ENCODE measurements around the gene CNTLN.
"Not testable (repeated sequence)": the region's sequence is repeated elsewhere in the genome, so short reads cannot be mapped to it uniquely, and the experiment has no call there.

CNTLN gene

DNA sequence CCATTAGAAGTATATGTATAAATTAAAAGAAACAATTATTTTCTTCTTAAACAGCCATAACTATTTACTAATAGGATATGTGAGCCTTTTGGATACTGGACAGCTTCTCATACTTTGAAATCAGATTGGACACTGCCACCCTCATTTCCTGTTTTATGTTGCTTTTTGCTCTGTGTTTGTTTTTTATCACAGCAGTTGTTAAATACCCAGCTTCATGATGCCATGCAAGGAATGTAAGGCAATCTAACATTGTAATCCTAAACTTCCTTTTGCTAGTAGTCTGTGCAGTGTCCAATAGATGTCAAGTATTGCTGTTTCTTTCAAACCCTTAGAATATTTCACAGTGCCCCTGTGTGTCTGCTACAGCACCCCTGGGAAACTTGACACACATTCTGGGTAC is 56.2 kb downstream of the CNTLN start:
- DNase-seq (ENCODE audit: low spot score), result no peak

DNA sequence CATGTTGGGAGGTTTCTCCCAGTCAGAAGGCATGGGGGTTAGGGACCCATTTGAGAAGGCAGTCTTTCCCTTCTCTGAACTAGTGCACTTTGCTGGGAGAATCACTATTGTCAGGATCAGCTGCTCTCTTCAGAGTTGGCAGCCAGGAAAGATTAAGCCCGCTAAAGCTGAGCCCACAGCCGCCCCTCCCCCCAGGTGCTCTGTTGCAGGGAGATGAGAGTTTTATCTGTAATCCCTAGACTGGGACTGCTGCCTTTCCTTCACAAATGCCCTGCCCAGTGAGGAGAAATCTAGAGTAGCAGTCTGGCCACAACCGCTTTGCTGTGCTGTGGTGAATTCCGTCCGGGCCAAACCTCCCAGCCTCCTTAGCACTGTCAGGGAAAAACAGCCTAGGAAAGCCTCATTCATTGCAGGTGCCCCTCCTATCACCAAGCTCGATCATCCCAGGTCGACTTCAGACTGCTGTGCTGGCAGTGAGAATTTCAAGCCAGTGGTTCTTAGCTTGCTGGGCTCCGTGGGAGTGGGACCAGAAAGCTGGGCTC is 69.8 kb downstream of the CNTLN start:
- DNase-seq (ENCODE audit: low spot score), result no peak

DNA sequence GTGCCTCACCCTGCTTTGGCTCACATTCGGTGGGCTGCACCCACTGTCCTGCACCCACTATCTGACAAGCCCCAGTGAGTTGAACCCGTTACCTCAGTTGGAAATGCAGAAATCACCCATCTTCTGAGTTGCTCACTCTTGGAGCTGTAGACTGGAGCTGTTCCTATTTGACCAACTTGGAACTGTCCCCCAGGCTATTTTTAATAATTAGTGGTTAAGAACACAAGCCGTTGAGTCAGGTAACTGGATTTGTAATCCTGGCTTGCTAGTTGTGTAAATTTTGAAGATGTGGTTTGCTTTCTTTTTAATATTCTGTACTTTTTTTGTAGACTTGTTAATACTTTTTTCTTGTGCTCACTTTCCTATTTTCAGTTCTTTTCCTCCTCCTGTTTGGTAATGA is 81.2 kb downstream of the CNTLN start:
- no peak for DNase-seq (ENCODE audit: low spot score)

DNA sequence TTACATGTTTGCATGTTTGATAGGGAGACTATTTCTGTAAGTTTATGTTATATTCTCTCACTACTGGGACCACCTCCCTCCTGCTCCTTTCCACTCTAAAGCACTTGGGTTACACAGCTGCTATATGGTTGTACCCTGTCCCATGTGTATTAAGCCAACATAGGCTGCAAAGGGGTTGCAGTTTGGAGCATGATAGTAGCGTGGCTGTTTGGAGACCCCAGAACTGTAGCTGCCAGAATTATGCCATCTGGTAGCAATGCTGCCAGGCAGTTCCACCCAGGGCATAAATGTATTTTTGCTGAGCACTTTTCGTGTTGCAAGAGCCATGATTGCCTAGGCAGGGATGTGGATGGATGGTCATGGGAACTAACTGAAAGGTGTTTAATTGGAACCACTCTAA is 81.8 kb downstream of the CNTLN start:
- DNase-seq (ENCODE audit: low spot score), result no peak

DNA sequence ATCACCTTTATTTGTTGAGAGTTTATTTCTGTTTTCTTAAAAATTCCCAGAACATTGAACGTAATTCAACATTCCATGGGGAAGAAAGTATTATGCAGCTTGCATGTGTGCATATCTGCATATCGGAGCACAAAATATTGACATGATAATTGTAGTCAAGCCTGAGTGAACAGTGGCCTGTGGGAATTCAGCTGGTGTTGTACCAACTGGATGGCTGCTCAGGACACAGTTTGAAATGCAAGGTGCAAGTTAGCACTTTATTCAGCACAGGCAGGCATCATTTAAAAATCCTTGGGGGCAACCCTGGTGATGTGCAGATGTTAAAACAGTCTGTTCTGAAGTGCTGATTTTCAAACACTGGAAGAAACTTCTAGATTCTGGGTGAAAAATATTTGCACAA is 82.4 kb downstream of the CNTLN start:
- no peak for DNase-seq (ENCODE audit: low spot score)

DNA sequence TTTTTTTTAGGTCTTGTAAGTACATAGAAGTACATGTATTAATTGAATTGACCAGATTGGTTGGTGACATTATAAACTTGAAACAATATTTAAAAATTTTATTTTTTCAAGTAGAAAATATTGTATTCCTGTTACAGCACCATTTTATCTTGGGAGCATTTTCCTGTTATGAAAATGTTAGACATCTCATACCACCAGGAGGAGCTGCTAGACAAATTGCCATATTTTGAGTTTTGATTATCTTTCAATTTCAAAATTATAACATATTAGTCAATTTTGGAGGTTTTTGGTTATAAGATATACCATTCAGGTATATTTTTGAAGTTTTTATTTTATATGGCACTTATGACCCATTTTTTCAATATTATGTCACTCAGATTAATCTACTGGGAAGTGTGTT is 84.4 kb downstream of the CNTLN start:
- DNase-seq (ENCODE audit: low spot score), result no peak

DNA sequence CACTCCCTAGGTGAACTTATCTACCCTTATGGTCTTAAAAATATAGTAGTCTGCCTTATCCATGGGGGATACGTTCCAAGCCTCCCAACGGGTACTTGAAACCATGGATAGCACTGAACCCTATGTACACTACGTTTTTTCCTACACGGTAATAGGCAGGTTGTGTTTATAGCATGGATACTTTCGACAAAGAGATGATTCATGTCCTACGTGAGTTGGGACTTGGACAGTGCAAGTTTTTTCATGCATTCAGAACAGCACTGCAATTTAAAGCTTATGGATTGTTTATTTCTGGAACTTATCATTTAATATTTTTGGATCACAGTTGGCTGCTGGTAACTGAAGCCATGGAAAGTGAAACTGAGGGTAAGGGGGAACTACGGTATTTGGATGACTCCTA is 88.1 kb downstream of the CNTLN start:
- no peak for DNase-seq (ENCODE audit: low spot score)

DNA sequence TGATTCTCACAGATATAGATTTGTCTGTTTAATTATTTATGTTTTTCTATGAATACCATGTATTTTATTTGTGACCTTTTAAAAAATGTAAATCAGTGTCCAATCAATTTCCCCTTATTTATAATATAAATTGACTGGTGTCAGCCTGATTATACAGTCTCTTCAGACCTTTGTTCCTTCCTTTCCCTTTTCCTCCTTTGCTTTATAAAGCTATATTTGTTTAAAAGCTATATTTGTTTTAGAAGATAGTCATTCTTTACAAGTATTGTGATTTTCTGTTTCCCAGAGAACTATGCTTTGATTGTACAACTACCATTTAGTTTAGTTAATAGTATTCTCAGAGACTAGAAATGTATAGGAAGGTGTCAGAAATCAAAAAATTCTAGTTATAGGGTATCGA is 90.6 kb downstream of the CNTLN start:
- DNase-seq (ENCODE audit: low spot score), result no peak

DNA sequence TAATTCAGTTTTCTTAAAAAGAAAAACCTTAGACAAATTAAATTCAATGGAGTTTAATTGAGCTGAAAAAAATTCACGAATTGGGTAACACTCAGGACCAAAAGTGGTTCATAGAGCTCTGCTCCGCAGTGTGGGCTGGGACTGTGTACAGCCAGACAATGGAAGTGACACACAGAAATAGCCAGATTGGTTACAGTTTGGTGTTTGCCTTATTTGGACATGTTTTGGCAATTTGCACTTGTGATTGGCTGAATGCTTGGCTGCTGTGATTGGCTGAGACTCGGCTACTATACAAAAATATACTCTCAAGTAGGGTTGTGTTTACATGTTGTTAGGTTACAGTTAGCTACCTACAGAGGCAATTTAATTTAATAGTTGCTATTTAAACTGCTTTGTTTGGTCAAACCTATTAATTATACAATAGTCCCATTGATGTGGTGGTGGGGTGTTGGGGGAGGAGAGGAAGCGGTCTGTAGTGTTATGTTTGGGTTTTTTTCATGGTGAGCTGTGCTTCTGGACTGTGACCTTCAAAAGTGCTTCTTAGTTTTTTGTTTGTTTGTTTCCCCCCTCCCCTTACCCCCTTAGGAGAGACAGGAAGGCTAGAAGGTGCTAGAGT is 95.2 kb downstream of the CNTLN start:
- DNase-seq (ENCODE audit: low spot score), result no peak

DNA sequence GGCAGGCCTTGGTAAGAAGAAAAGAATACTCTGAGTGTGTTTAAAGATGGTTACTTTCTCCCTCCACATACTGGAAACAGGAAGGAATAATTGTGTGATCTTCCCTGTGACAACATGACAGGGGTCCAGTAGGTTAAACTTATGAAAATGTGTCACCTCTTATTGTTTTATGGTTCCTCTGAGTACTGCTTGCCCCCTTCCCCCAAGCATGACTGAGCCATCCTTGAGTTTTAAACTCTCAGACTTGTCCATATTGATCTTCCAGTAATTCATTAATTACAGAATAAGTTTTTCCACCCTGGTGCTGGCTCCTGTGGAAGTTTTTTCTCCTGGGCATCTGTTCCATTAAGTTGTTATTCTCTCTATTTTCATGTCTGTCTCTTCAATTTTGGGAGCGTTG is 95.8 kb downstream of the CNTLN start:
- DNase-seq (ENCODE audit: low spot score), result no peak

DNA sequence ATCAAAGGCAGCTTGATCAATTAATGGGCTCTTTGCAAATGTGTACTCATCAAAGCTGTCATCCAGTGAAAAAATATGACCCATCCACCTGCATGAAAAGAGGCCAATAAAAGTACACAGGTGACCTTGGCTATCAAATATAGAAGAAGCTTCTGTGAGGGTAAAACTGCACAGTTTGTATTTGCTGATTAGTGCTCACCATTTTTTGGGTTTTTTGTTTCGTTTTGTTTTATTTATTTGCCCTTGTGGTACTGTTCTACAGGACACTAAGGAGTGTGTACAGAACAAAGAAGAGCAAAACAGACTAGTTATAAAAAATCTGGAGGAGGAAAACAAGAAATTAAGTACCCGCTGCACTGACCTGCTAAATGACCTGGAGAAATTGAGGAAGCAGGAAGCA is 101.3 kb downstream of the CNTLN start:
- no peak for DNase-seq (ENCODE audit: low spot score)

DNA sequence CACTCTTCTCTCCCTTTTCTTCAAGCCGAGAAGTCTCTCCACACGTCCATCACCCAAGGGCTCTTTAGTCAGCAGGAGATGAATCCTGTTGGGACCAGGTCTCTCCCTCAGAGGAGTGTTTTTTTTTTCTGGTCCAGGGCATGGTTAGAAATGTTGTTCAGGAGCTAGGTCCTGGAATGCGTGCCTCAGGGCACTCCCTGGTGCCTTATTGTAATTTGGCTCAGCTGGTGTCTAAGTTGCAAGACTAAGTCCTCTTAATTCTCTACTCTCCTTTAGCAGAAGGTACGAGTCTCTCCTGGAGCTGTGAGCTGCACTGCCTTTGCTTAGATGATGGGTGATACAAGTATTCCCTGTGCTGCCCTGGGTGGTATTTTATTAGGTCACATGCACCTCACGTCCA is 111.9 kb downstream of the CNTLN start:
- DNase-seq (ENCODE audit: low spot score), result no peak

DNA sequence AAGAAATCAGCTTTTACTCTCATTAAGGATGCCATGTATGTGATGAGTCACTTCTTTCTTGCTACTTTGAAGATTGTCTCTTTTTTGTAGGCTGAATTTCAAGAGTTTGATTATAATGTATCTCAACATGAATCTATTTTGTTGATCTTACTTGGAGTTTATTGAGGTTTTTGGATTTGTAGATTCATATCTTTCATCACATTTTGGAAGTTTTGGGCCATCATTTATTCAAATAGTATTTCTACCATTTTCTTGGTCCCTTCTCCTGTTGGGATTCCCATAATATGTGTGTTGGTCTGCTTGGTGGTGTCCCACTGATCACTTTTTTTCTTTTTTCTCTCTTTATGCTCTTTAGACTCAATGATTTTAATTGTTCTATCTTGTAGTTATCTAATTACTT is 116.3 kb downstream of the CNTLN start:
- DNase-seq (ENCODE audit: low spot score), result no peak

DNA sequence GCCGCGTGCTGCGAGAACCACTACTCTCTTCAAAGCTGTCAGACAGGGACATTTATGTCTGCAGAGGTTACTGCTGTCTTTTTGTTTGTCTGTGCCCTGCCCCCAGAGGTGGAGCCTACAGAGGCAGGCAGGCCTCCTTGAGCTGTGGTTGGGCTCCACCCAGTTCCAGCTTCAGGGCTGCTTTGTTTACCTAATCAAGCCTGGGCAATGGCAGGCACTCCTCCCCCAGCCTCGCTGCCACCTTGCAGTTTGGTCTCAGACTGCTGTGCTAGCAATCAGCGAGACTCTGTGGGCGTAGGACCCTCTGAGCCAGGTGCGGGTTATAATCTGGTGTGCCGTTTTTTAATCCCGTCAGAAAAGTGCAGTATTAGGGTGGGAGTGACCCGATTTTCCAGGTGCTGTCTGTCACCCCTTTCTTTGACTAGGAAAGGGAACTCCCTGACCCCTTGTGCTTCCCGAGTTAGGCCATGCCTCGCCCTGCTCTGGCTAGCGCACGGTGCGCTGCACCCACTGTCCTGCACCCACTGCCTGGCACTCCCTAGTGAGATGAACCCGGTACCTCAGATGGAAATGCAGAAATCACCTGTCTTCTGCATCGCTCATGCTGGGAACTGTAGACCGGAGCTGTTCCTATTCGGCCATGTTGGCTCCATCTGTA is 133.8 kb downstream of the CNTLN start:
- DNase-seq (ENCODE audit: low spot score), result not testable (repeated sequence)

DNA sequence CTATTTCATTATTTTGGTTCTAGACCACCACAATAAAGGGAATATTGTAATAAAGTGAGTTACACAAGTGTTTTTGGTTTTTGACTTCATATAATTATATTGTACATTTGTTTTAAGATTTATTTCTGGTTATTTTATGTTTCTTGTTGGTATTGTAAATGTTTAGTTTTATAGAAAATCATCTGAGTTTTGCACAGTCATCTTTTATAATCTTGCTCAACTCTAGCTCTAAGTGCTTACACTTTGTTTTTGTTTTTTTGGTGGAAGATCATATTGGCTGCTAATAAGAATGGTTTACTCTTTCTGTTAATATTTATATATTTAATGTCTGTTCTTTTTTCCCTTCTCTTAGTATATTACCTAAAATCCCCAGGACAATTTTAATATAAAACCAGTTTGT is 135.0 kb downstream of the CNTLN start:
- DNase-seq (ENCODE audit: low spot score), result no peak

DNA sequence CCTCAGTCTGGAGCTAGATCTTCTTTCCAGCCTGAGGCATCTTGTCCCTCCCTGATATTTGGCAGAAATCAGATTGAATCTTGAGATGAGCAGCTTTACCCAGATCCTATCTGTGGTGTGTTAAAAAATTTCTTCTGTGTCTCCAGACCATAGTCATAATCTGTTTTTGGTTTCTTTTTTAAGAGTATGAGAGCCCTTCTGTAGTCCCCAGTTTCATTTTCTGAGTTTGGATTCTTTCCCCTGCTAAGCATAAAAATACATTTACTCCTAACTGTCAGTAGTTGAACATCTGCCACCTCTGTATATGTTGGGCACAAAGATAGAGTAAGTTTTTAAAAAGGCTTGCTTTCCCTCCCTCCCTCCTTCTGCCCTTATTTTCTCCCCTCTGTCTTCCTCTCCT is 137.7 kb downstream of the CNTLN start:
- no peak for DNase-seq (ENCODE audit: low spot score)

DNA sequence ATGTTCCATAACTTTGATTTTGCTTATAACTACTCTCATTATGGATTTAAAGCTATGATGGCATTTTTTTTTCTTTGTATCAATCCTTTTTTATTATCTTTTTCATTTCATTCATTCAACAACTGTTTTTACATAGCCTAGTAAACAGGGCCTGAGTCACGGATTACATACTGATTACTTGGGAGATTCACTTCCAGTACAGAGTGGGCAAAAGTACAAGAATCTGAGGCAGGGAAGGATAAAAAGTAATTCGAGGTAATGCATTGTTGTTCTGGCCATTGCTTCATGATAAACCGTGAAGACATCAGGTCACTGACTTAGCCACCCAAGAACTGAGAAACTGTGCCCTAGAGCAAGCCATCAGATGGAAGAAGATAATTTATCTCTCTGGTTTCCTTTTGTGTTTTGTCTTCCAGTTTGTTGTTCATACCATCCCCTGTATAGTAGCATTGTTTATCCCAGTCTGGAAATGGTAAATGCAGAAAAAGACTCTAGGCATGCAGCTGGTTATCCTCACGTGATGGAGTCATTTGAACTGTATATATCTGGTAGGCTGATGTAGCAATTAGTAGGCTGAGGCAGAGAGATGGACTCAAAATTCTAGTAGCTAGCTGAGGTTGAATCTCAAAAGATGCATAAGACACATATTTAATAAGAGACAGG is 145.6 kb downstream of the CNTLN start:
- no peak for DNase-seq (ENCODE audit: low spot score)

DNA sequence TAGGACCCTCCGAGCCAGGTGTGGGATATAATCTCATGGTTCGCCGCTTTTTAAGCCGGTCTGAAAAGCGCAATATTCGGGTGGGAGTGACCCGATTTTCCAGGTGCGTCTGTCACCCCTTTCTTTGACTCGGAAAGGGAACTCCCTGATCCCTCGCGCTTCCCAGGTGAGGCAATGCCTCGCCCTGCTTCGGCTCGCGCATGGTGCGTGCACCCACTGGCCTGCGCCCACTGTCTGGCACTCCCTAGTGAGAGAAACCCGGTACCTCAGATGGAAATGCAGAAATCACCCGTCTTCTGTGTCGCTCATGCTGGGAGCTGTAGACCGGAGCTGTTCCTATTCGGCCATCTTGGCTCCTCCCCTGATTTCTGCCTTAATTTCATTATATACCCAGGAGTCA is 155.8 kb downstream of the CNTLN start:
- not testable (repeated sequence) for DNase-seq (ENCODE audit: low spot score)

DNA sequence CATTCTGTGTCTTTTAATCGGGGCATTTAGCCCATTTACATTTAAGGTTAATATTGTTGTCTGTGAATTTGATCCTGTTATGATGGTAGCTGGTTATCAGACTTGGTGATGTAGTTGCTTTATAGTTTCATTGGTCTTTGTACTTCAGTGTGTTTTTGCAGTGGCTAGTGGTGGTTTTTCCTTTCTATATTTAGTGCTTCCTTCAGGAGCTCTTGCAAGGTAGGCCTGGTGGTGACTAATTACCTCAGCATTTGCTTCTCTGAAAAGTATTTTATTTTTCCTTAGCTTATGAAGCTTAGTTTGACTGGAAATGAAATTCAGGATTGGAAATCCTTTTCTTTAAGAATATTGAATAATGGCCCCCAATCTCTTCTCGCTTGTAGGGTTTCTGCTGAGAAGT is 156.9 kb downstream of the CNTLN start:
- no peak for DNase-seq (ENCODE audit: low spot score)

DNA sequence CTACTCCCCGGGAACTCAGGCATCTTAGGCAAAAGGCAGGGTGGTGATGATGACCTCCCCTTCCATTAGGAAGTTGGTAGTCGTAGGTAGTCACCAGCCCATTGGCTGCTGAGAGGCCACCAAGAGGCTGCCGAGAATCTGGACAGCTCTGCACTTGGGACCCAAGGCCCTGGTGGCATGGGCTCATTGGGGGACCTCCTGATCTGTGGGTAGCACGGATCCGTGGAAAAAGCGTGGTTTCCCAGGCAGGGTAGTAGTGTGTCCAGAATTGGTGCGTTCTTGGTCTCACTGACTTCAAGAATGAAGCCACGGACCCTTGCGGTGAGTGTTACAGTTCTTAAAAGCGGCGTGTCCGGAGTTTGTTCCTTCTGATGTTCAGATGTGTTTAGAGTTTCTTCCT is 158.8 kb downstream of the CNTLN start:
- DNase-seq (ENCODE audit: low spot score), result no peak

DNA sequence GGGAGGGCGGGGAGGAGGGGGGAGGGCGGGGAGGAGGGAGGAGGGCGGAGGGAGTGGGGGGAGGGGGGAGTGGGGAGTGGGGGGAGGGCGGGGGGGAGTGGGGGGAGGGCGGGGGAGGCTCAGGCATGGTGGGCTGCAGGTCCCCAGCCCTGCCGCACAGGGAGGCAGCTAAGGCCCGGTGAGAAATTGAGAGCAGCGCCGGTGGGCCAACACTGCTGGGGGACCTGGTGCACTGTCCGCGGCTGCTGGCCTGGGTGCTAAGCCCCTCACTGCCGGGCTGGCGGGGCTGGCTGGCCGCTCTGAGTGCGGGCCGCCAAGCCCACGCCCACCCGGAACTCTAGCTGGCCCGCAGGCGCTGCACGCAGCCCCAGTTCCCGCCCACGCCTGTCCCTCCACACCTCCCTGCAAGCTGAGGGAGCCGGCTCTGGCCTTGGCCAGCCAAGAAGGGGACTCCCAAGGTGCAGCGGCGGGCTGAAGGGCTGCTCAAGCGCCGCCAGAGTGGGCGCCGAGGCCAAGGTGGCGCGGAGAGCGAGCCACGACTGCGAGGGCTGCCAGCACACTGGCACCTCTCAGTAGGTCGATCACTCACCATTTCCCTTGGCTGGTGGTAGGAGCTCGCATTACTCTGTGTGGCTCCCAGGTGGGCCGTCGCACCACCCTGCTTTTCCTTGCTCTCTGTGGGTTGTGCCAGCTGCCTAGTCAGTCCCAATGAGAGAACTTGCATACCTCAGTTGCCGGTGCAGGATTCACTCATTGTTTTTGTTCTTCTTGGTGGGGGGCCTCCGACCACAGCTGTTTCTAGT is 160.2 kb downstream of the CNTLN start:
- DNase-seq (ENCODE audit: low spot score), result no peak

DNA sequence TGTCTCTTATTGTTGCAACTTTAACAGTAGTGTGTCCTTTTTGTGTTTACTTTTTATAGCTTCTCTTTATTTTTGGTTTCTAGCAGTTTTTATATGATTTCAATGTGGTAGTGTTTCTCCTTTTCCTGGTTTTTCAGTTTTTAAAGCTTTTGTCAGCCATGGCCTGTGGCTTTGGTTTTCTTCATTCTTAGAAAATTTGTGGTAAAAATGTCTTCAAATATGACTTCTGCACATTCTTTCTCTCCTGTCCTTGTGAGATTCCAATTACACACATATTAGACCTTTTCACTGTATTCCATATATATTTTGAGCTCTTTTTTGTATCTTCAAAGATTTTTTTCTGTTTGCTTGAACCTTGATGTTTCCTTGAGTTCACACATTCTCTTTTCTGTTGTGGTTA is 180.5 kb downstream of the CNTLN start:
- DNase-seq (ENCODE audit: low spot score), result no peak
